MM.1S (cell line): Measurements from ENCODE around the gene POLR2C.

Experiments
- DNase-seq: peaks from one replicate; pipeline ENCODE4 v3.0.0-alpha.2; 2015
- H2AFZ ChIP-seq: fragments of 300-600 bp; sonication (generic); 2 replicates; pipeline ENCODE4 v1.6.0; 2016; ENCODE audit warnings: antibody characterized with exemption, low read length
- H3F3A ChIP-seq: fragments of 300-600 bp; sonication (generic); 2 replicates; pipeline ENCODE4 v1.6.1; 2016; ENCODE audit warnings: mild to moderate bottlenecking, antibody characterized with exemption, low read length, moderate library complexity, mixed read lengths; ENCODE audit not compliant: insufficient read depth
- H3K27ac ChIP-seq: fragments of 300-600 bp; sonication (generic); 2 replicates; pipeline ENCODE4 v1.5.1; 2016; ENCODE audit warnings: mild to moderate bottlenecking, low read length
- H3K27me3 ChIP-seq: fragments of 300-600 bp; sonication (generic); replicated peaks from 2 replicates; pipeline ENCODE4 v1.6.0; 2016; ENCODE audit warnings: low read length; ENCODE audit not compliant: insufficient read depth
- H3K36me3 ChIP-seq: fragments of 300-600 bp; sonication (generic); replicated peaks from 2 replicates; pipeline ENCODE4 v1.6.1; 2016; ENCODE audit warnings: mild to moderate bottlenecking, low read length, mixed read lengths; ENCODE audit not compliant: insufficient read depth
- H3K4me1 ChIP-seq: fragments of 300-600 bp; sonication (generic); 2 replicates; pipeline ENCODE4 v1.6.1; 2016; ENCODE audit warnings: low read length, mixed read lengths
- H3K4me2 ChIP-seq: fragments of 300-600 bp; sonication (generic); 2 replicates; pipeline ENCODE4 v1.6.0; 2016; ENCODE audit warnings: low read depth, low read length
- H3K4me3 ChIP-seq: fragments of 300-600 bp; sonication (generic); 2 replicates; pipeline ENCODE4 v1.5.1; 2016; ENCODE audit warnings: low read length, mixed read lengths
- H3K79me2 ChIP-seq: fragments of 300-600 bp; sonication (generic); 2 replicates; pipeline ENCODE4 v1.6.1; 2016; ENCODE audit warnings: mixed run types, low read length, mixed read lengths
- H3K9ac ChIP-seq: fragments of 300-600 bp; sonication (generic); 2 replicates; pipeline ENCODE4 v1.6.1; 2016; ENCODE audit warnings: low read length, mixed read lengths
- H3K9me2 ChIP-seq: fragments of 300-600 bp; sonication (generic); replicated peaks from 2 replicates; pipeline ENCODE4 v1.6.1; 2016; ENCODE audit warnings: mild to moderate bottlenecking, low read length, mixed read lengths; ENCODE audit not compliant: insufficient read depth
- H3K9me3 ChIP-seq: fragments of 300-600 bp; sonication (generic); replicated peaks from 2 replicates; pipeline ENCODE4 v1.6.1; 2016; ENCODE audit warnings: mild to moderate bottlenecking, low read length, mixed read lengths; ENCODE audit not compliant: insufficient read depth
- H4K20me1 ChIP-seq: fragments of 300-600 bp; sonication (generic); 2 replicates; pipeline ENCODE4 v1.6.1; 2016; ENCODE audit warnings: mild to moderate bottlenecking, low read length, moderate library complexity, mixed read lengths; ENCODE audit not compliant: insufficient read depth
- EZH2 ChIP-seq: fragments of 300-600 bp; sonication (generic); optimal IDR thresholded peaks from 2 replicates; pipeline ENCODE3; 2017; ENCODE audit warnings: low read depth, mild to moderate bottlenecking, antibody characterized with exemption, low read length, mixed read lengths
- EZH2phosphoT487 ChIP-seq: fragments of 300-600 bp; sonication (generic); IDR thresholded peaks from 2 replicates; pipeline ENCODE4 v1.6.1; 2018; ENCODE audit warnings: antibody characterized with exemption, low read length
- TF ChIP-seq, protein P1 (sequence below): fragments of 300-600 bp; sonication (generic); IDR thresholded peaks from 2 replicates; pipeline ENCODE4 v1.5.1; 2016; ENCODE audit warnings: antibody characterized with exemption, low read length, mixed read lengths

Gene POLR2C

DNA sequence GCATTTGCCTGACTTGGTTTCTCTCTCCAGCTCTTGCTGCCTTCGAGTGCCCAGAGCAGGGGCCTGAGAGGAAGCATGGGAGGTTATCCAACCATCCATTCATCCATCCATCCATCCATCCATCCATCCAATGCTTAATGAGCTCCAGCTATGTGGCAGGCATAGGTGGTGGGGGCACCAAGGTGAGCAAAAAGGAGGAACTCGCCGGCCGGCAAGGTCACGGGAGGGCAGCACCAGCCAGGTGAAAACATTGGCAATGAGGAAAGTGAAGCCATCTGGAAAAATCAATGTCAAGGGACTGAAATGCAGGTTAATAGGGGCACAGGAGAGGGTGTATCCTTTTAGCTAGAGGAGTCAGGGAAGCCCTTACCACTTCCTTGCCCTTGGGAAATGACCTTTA, 42.0 kb downstream of the POLR2C start:
- Histone ChIP-seq H3K4me2 (no peak overlapping the region), H4K20me1 (no peaks in the 10 kb centered on the region), H3K9ac (no peak overlapping the region), H3K4me3 (no peak overlapping the region), H3K79me2 (no peaks in the 10 kb centered on the region), H3K27me3 (0 out of 2 replicates have a peak, but pooled peaks cover 5% of the 10 kb centered on the region), H3K27ac (no peak overlapping the region), H3K4me1 (no peaks in the 10 kb centered on the region), H3K36me3 (no peaks in the 10 kb centered on the region), H3K9me2 (no peaks in the 10 kb centered on the region), H2AFZ (no peak overlapping the region), H3F3A (no peaks in the 10 kb centered on the region), H3K9me3 (no peaks in the 10 kb centered on the region)
- no peak for TF ChIP-seq EZH2phosphoT487
- no peak for TF ChIP-seq EZH2
- TF ChIP-seq, protein P1, sequence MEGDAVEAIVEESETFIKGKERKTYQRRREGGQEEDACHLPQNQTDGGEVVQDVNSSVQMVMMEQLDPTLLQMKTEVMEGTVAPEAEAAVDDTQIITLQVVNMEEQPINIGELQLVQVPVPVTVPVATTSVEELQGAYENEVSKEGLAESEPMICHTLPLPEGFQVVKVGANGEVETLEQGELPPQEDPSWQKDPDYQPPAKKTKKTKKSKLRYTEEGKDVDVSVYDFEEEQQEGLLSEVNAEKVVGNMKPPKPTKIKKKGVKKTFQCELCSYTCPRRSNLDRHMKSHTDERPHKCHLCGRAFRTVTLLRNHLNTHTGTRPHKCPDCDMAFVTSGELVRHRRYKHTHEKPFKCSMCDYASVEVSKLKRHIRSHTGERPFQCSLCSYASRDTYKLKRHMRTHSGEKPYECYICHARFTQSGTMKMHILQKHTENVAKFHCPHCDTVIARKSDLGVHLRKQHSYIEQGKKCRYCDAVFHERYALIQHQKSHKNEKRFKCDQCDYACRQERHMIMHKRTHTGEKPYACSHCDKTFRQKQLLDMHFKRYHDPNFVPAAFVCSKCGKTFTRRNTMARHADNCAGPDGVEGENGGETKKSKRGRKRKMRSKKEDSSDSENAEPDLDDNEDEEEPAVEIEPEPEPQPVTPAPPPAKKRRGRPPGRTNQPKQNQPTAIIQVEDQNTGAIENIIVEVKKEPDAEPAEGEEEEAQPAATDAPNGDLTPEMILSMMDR: no peak
- DNase-seq: no peak

DNA sequence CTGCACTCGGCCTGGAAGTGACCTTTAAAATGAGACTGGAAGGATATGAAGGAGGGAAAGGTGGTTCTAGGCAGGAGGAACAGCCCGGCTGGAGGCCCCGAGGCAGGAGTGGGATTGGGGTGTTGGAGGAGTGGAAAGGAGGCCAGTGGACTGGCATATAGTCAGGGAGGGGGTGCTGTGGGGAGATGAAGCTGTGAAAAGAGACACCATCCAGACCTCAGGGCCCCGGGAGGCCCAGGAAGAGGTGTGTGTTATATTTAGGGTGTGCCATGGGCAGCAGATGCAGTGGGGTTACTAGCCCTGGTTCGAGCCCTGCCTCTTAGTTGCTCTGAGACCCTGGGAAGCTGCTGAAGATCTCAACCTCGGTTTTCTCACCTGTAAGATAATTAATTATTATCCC, 42.7 kb downstream of the POLR2C start:
- H3K36me3 ChIP-seq: no peaks in the 10 kb centered on the region
- DNase-seq: no peak
- no peaks in the 10 kb centered on the region for H3K79me2 ChIP-seq
- no peaks in the 10 kb centered on the region for H3K4me1 ChIP-seq
- H3K9ac ChIP-seq: no peak overlapping the region
- H3K27ac ChIP-seq: no peak overlapping the region
- no peak overlapping the region for H2AFZ ChIP-seq
- no peak overlapping the region for H3K4me2 ChIP-seq
- no peaks in the 10 kb centered on the region for H3K9me2 ChIP-seq
- H3F3A ChIP-seq: no peaks in the 10 kb centered on the region
- no peaks in the 10 kb centered on the region for H3K9me3 ChIP-seq
- H3K27me3 ChIP-seq: 0 out of 2 replicates have a peak, but pooled peaks cover 5% of the 10 kb centered on the region
- TF ChIP-seq, protein P1: no peak
- TF ChIP-seq EZH2: no peak
- H3K4me3 ChIP-seq: no peak overlapping the region
- H4K20me1 ChIP-seq: no peaks in the 10 kb centered on the region

DNA sequence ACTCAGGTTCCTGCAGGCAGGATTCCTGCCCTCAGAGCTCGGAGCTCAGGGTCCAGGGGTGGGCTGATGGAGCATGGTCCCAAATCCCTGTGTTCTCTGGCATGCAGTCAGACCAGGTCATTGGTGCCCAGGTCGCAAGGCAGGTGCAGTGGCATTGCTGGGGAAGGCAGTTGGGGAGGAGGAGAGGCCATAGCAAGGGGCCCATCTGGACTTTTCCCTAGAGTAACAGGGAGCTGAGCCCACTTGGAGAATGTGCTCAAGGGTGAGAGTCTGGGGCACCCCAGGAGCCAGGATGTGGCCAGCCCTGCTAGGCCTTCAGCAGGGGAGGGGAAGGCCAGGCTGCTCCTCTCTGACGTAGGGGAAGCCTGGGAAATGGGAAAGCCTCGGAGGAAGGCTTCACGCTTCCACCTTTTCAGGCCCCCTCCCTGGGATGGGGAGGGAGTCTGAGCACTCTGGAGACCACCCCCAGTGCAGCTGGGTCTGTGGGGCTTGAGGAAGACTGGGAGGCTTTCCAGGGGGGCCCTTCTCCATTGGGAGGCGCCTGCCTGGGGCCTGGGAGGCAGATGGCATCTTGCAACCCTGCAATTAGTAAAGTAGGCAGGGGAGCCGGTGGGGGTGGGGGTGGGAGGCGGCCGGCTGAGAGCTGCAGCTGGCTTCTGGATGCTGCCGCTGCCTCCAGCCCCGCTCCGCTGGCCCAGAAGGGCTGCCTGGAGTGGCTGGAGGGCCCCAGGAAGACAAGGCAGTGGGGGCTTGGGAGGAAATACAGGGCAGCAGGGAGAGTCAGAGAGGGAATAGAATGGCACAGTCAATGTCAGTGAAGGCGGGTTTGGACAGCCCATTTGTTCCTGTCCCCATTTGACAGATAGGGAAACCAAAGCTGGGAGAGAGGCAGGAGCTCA, 44.9 kb downstream of the POLR2C start:
- no peak overlapping the region for H3K9ac ChIP-seq
- H3K9me3 ChIP-seq: no peaks in the 10 kb centered on the region
- no peaks in the 10 kb centered on the region for H3K4me1 ChIP-seq
- H2AFZ ChIP-seq: no peak overlapping the region
- no peaks in the 10 kb centered on the region for H3F3A ChIP-seq
- no peak overlapping the region for H3K4me2 ChIP-seq
- H4K20me1 ChIP-seq: no peaks in the 10 kb centered on the region
- no peak for DNase-seq
- H3K36me3 ChIP-seq: no peaks in the 10 kb centered on the region
- TF ChIP-seq EZH2phosphoT487 (no peak), EZH2 (no peak)
- TF ChIP-seq, protein P1: no peak
- no peak overlapping the region for H3K4me3 ChIP-seq
- H3K9me2 ChIP-seq: no peaks in the 10 kb centered on the region
- 0 out of 2 replicates have a peak, but pooled peaks cover 5% of the 10 kb centered on the region for H3K27me3 ChIP-seq
- H3K27ac ChIP-seq: no peak overlapping the region
- no peaks in the 10 kb centered on the region for H3K79me2 ChIP-seq
